DLD1 (cell line): ENCODE data around the gene MED13L.
"Not testable (repeated sequence)": the region's sequence is repeated elsewhere in the genome, so short reads cannot be mapped to it uniquely, and the experiment has no call there.

Experiments
- in situ Hi-C: cut with HindIII; loops from 2 replicates; pipeline ENCODE4 v1.10.0; 2017; ENCODE audit warnings: low sequenced_read_pairs

MED13L gene

GRCh38 chr12:116136340-116136739, 141.2 kb downstream of the MED13L start:
- in situ Hi-C loops, result no loop called here

GRCh38 chr12:116135209-116135930, 142.1 kb downstream of the MED13L start:
- in situ Hi-C loops, result no loop called here

DNA sequence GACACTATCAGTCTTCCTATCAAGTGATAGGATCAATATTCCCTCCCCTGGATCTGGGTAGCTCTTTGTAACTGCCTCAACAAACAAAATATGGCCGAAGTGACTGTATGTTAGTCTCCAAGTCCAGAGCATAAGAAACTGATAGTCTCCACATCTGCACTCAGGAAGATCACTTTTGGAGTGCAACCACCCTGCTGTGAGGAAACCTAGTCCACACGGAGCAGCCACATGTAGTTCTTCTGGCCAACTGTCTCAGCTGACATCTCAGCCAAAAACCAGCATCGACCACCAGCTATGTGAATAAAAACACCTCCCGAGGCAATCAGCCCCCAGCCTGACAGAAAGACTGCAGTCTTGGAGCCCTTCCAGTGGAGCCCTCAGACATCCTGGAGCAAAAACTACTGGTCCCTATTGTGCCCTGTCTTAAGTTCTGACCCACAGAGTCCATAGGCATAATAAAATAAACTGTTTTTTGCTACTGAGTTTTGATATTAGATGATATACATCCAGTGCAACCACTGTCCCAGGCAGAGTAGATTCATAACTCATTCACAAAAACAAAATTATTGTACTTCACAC, 143.8 kb downstream of the MED13L start:
- in situ Hi-C loops, result no loop called here

DNA sequence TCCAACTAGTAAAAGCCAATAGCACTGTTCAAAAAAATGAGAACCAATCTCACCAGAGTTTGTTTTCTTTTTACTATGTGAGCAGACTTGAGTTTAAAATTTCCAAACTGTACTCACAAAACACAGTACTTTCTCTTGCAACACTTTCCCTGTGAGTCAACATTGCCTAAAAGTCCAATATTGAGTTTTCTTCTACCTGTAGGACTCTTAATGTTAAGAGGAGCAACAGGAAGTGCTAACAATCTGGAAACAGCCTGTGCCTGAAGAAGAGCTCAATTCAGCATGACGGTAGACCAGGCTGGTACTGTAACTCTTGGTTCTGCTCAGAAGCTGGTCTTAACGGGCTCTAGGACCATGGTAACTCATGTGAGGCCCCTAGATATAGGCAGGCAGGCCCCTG, 144.3 kb downstream of the MED13L start:
- in situ Hi-C loops, result no loop called here

DNA sequence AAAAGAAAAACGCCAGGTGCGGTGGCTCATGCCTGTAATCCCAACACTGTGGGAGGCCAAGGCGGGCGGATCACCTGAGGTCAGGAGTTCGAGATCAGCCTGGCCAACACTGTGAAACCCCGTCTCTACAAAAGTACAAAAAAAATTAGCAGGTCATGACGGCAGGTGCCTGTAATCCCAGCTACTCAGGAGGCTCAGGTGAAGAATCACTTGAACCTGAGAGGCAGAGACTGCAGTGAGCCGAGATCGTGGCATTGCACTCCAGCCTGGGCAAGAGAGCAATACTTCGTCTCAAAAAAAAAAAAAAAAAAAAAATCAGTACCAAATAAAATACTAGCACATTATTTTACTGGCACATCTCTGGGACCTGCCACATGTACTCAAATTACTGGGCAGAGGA, 145.5 kb downstream of the MED13L start:
- in situ Hi-C loops, result not testable (repeated sequence)

DNA sequence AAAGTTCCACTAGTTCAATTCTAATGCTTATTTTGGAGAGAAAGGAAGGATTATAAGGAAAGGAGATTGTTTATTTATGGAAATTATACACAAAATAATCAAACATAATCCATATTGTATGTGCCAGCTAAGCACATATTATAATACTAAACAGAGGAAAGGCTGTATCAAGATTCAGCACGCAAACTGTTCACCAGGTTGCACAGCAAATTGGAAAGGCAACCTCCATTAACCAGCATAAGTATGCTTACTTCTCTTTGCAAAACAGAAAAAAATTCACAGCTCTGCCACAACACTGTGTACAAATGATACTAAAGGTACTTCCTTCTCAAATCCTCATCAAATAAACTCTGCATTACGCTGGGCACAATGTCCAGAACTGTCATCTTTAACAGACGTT, 146.3 kb downstream of the MED13L start:
- in situ Hi-C loops, result no loop called here

DNA sequence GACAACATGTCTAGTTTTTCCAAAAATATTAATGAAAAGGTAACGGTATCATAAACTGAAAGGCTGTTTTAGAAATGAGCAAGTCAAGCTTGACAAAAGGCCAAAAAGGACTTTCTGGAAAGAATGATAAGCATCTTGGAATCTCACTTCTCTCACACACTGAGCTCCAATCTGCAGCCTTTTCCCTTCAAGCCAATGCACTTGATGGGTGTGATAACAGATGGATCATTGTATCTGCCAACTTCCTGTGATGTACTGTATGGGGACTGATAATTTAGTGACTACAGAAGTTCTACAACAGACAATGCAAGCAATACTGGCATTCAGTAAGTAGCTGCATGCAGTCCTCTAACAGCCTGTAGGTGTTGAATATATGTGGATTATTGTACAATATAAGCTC, 147.1 kb downstream of the MED13L start:
- in situ Hi-C loops, result no loop called here

DNA sequence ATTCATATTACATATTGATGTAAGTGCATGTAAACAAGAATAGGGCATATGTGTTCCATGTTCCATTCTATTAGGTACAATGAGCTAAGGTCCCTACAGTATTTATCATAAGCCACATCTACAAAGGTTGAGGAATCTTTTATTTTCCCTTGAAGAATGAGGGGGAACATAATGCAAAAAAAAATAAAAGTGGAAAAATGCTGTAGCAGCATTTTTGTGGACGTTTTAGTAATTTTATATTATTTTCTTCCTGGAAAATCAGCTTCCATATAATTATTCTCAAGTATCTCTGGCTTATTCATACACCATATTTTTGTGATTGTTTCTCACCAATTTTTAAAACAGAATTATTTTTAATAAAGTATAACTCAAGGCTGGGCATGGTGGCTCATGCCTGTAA, 148.7 kb downstream of the MED13L start:
- in situ Hi-C loops, result no loop called here

DNA sequence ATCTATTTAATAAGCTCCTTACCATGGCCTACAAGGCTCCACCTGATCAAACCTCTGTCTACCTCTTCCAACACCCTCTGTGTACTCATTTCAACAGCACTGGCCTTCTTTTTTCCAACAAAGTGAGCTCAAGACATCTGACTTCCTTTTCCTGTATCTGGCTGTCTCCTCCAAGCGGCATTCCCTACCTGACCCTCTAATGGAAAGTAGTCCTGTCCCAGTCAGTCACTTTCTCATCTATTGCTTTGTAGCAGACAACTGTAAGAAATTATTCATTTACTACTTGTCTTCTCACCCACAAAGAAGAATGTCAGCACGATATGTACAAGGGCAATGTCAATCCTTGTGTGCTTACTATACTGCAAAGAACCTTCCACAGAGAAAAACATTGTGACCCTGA, 149.6 kb downstream of the MED13L start:
- in situ Hi-C loops, result no loop called here

GRCh38 chr12:116126610-116127009, 150.9 kb downstream of the MED13L start:
- in situ Hi-C loops, result no loop called here

- in situ Hi-C loops, result no loop called here
These were observed 151.4 kb downstream of the MED13L start for GRCh38 chr12:116125956-116126566.

GRCh38 chr12:116125084-116125483, 152.4 kb downstream of the MED13L start:
- in situ Hi-C loops, result no loop called here

DNA sequence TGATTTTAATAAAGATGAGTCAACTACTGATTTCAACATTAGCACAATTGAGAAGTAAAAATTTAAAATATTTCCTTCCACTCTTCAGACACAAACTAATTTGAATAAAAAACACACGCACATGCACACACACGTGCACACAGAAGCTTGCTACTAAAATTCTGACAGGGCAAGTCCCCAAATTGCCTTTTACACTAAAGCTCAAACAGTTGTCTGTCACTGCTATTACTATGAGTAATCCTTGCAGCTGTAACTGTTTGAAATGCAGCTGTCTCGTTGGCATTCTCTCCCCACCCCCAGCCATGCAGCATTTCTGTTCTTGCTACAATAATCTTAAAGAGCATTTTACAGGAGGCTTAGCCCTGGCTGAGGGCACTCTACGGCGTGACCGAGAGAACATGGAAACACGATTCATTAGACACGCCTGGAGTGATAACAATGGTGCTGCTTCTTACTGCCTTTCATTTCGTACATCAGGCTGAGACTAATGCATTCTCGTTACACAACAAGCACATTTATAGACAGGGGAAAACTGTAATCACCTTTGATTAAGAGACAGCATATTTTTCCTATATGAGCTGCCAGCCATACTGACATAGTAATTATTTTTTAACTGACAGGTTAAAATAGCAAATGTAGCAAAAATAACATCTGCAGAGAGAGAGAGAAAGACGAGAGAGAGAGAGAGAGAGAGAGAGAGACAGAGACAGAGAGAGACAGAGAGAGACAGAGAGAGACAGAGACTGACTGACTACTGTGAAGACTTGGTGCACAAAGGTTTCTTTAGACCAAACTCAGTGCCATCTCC, 153.8 kb downstream of the MED13L start:
- in situ Hi-C loops, result no loop called here

DNA sequence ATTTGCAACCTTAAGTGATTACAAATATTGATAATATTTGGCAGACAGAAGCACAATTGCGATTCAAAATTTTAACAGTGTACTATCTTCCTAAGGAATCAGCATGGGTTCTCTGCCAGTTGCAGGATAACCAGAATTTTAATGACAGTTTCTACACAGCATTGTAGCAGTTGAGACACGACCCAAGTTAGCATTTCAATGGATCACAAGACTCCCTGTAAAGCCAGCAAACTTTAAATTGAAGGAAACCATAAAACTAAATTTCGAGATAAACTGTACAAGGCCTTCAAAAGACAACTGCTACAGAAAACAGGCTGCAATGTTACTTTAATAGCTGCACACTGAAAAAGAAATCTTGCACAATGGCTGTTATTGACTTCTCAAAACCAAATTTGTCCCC, 154.9 kb downstream of the MED13L start:
- in situ Hi-C loops, result no loop called here

- in situ Hi-C loops, result no loop called here
These were observed 156.0 kb downstream of the MED13L start for GRCh38 chr12:116121453-116121871.

DNA sequence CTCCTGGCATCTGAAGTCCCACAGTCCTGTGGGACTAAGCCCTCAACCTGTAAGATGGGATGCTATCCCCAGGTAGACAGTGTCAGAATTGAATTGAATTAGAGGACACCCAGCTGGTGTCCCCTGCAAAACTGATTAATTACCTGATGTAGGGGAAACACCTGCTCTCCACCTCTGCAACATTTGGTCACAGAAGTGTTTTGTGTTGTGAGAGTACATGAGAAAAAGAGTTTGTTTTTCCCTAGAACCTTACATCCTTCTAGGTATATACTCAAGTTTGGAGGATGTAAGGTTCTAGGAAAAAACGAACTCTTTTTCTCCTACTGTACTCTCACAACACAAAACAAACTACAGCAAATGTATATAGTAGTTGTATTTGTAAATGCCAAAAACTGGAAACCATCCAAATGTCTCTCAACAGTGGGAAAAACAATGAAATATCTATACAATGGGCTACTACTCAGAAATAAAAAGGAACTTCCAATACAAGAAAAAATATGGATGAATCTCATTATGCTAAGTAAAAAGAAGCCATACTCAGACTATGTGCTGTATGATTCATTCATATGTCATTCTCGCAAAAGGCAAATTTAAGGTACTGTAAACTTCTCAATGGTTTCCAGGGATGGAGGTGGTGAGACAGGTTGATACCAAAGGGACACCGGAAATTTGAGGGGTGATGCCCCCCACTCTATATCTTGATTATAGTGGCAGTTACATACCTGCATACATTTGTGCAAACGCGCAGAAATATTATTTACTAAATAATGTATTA, 160.7 kb downstream of the MED13L start:
- in situ Hi-C loops, result no loop called here

GRCh38 chr12:116113398-116114130, 163.9 kb downstream of the MED13L start:
- in situ Hi-C loops, result no loop called here

- in situ Hi-C loops, result no loop called here
These were observed 170.6 kb downstream of the MED13L start for GRCh38 chr12:116106870-116107269.

DNA sequence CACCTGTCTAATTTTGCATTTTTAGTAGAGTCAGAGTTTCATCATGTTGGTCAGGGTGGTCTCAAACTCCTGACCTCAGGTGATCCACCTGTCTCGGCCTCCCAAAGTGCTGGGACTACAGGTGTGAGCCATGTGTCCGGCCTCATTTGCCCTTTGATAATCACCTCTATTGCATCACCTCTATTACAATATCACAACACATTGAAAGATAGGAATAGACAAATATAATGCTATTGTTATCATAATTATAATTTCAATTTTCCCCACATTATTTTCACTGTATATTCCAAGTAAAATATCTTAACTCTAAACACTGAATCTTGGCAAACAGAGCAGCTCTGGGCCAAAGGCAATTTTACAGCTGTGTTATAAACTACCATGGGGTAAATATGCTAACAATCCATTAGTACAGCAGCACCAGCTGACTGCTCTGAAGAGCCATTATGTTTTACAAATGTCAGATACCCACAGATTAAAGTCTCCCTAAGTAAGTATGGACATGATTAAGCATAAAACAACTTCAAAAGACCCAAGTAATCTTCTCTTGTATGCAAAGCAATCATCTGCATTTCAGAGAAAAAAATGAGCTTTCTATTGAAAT, 173.2 kb downstream of the MED13L start:
- in situ Hi-C loops, result no loop called here

GRCh38 chr12:116101991-116102390, 175.5 kb downstream of the MED13L start:
- in situ Hi-C loops, result no loop called here
